Uterus (tissue), 4 donors: Measurements from ENCODE around the gene ATP11B. TPM values are rescaled to one million over a fixed set of nuclear protein-coding genes. Genes with fewer than 3 reads are reported as not detected.

Experiments used
- DNase-seq, 2 donors: peaks; one replicate each; pipeline ENCODE4 v3.0.0-alpha.2; 2019 to 2020
- H3K27ac ChIP-seq, 2 donors: fragments of 200-600 bp; sonication (generic); 1 replicate in 1 of 2; 2 replicates in 1 of 2; pipeline ENCODE4 v1.5.1; 2016 to 2018
- H3K27me3 ChIP-seq, 2 donors: fragments of 200-600 bp; sonication (generic); one replicate each; pipeline ENCODE4 v1.5.1; 2018 to 2019; ENCODE audit warnings: control low read depth in 1 of 2
- H3K36me3 ChIP-seq, 2 donors: fragments of 200-600 bp; sonication (generic); one replicate each; pipeline ENCODE4 v1.5.1; 2019; ENCODE audit warnings: control low read depth in 1 of 2
- H3K4me1 ChIP-seq, 2 donors: fragments of 200-600 bp; sonication (generic); one replicate each; pipeline ENCODE4 v1.5.1; 2018 to 2019; ENCODE audit warnings: control low read depth in 1 of 2
- H3K4me3 ChIP-seq, 2 donors: fragments of 200-600 bp; sonication (generic); 1 replicate in 1 of 2; 2 replicates in 1 of 2; pipeline ENCODE4 v1.5.1; 2018 to 2019; ENCODE audit warnings: mild to moderate bottlenecking in 1 of 2
- H3K9me3 ChIP-seq, 2 donors: fragments of 200-600 bp; sonication (generic); one replicate each; pipeline ENCODE4 v1.5.1; 2019; ENCODE audit warnings: control low read depth in 1 of 2
- POLR2A ChIP-seq, 2 donors: fragments of 450-650 bp; IDR thresholded peaks; one replicate each; pipeline ENCODE4 v1.6.1; 2016; ENCODE audit warnings: antibody characterized with exemption in 2 of 2, mild to moderate bottlenecking in 1 of 2, moderate library complexity in 1 of 2
- intact Hi-C: fragments of 100-400 bp; cut with DNase I; formaldehyde crosslinking; loops from one replicate; pipeline ENCODE4 v1.15.1; 2023; ENCODE audit warnings: low total_unique reads
- total RNA-seq, 4 donors: library from RNA; depleted of rRNA in 3 of 4; stranded (reverse); fragments of >200 nt in 3 of 4; gene quantifications; one replicate each; pipeline versions ENCODE4 v1.1.0 to v1.2.4, GENCODE V29; 2014 to 2023
- TF ChIP-seq, protein P1 (sequence below), 4 experiments: fragments of 200-600 bp in 2 of 4; fragments of 450-650 bp in 2 of 4; sonication (generic) in 2 of 4; IDR thresholded peaks; one replicate each; pipeline ENCODE4 v1.5.1; 2016 to 2019; ENCODE audit warnings: antibody characterized with exemption in 4 of 4, mild to moderate bottlenecking in 2 of 4, moderate library complexity in 1 of 4
- donor health status: DM: yes; HTN: yes; CAD: no.

Gene ATP11B
- total RNA-seq, 4 donors from 2014 or later: 53.5 to 136 (median 95.1) TPM

DNA sequence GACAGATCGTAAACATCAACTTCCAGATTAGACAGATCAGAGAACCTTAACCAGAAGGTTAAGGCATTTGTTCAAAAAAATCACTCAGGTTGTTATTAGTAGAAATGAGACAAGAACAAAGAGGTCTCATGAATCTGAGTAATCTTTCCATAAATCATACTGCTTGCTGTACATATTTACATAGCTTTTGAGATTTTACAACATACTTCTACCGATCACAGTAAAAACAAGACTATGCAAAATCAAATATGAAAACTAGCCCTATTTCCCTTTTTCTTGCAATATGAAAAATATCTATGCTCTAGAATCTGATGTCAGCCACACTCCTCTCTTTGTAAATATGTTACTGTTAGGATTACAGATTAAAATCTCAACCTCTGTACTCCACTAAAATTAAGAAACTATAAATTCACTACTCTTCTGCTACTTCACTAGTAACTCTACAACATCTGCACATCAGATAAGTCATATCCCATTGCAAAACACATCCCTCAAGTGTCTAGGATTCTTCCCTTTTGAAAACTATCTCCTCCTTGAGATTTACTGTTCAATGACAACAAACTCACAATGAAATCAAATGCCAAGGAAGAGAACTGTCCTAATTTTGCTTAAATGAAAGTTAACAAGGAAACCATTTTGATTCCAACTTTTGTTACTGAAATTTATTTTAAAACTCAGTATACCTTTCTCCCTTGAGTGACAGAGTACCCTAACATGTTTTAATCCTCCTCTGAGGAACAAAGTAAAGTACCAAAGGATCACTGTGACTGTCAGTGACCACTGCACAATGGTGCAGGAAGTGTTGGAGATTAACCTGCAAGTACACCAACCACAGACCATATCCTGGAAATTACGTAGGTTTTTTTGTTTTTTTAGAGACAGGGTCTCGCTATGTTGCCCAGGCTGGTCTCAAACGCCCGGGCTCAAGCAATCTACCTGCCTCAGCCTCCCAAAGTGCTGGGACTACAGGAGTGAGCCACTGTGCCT lies 174.2 kb downstream of the ATP11B start:
- Histone ChIP-seq H3K4me3 (no peak overlapping the region), H3K27me3 (no peaks in the 10 kb centered on the region), H3K9me3 (no peaks in the 10 kb centered on the region), H3K4me1 (no peaks in the 10 kb centered on the region), H3K27ac (no peak overlapping the region), H3K36me3 (no peaks in the 10 kb centered on the region)
- no peak for TF ChIP-seq POLR2A (IDR thresholded peaks at IDR 0.05)
- TF ChIP-seq, protein P1, sequence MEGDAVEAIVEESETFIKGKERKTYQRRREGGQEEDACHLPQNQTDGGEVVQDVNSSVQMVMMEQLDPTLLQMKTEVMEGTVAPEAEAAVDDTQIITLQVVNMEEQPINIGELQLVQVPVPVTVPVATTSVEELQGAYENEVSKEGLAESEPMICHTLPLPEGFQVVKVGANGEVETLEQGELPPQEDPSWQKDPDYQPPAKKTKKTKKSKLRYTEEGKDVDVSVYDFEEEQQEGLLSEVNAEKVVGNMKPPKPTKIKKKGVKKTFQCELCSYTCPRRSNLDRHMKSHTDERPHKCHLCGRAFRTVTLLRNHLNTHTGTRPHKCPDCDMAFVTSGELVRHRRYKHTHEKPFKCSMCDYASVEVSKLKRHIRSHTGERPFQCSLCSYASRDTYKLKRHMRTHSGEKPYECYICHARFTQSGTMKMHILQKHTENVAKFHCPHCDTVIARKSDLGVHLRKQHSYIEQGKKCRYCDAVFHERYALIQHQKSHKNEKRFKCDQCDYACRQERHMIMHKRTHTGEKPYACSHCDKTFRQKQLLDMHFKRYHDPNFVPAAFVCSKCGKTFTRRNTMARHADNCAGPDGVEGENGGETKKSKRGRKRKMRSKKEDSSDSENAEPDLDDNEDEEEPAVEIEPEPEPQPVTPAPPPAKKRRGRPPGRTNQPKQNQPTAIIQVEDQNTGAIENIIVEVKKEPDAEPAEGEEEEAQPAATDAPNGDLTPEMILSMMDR (IDR thresholded peaks at IDR 0.05): no peak
- intact Hi-C loops: no loop called here
- DNase-seq: no peak

DNA sequence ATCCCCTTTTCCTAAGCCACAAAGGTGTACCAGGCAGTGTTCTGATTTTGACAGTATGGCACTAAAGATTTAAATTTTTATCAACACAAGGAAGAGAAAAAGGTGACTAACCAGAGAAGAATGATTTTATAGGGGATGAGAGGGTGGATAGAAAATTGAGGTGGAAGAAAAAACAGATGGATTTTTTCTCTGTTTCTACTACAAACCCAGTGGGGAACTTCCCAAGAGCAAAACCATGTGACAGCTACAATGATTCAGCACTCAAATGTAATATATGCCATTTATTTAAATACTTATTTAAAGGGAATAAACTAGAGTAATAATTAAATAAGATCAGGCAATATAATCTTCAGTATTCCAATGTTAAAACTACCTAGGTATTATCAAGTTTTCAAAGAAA lies 176.0 kb downstream of the ATP11B start:
- Histone ChIP-seq H3K27ac (no peak overlapping the region), H3K9me3 (no peaks in the 10 kb centered on the region), H3K4me1 (no peaks in the 10 kb centered on the region), H3K4me3 (no peak overlapping the region), H3K27me3 (no peaks in the 10 kb centered on the region), H3K36me3 (no peaks in the 10 kb centered on the region)
- intact Hi-C loops: no loop called here
- DNase-seq: no peak
- TF ChIP-seq, protein P1 (IDR thresholded peaks at IDR 0.05): no peak
- TF ChIP-seq POLR2A (IDR thresholded peaks at IDR 0.05): no peak

DNA sequence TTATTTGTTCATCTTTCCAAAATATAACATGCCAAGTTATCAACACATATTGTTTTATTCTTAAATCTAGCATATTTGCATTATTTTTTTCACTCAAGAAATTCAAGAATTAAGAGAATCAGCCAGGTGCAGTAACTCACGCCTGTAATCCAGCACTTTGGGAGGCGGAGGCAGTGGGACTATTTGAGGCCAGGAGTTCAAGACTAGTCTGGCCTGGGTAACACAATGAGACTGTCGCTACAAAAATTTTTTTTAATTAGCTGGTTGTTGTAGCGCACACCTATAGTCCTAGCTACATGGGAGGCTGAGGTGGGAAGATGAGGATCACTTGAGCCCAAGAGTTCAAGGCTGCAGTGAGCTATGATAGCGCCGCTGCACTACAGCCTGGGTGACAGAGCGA lies 176.5 kb downstream of the ATP11B start:
- Histone ChIP-seq H3K36me3 (no peaks in the 10 kb centered on the region), H3K27ac (no peak overlapping the region), H3K4me1 (no peaks in the 10 kb centered on the region), H3K4me3 (no peak overlapping the region), H3K9me3 (no peaks in the 10 kb centered on the region), H3K27me3 (no peaks in the 10 kb centered on the region)
- no peak for TF ChIP-seq POLR2A (IDR thresholded peaks at IDR 0.05)
- TF ChIP-seq, protein P1 (IDR thresholded peaks at IDR 0.05): no peak
- no peak for DNase-seq
- intact Hi-C loops: no loop called here

DNA sequence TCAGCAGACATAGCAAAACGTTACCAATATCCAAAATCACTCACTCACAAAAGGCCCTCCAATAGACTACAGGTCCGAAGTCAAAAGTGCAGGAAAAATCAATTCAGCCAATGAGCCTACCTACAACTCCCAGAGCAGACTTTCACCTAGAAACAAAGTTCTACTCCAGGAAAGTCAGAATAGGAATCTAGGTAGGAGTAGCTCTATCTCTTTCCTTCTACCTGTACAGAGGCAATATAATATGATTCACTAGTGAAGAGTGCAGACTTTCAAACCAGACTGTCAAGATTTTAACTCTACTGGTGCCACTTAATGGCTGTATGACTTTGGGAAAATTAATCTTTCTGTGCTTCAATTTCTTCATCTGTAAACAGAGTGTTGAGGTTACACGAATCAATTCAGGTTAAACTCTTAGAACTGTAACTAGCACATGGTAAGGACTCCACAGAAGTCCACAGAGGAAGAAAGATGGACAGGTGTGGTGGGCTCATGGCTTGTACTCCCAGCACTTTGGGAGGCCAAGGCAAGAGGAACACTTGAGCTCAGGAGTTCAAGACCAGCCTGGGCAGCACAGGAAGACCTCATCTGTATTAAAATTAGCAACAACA lies 177.6 kb downstream of the ATP11B start:
- DNase-seq: no peak
- Histone ChIP-seq H3K27me3 (no peaks in the 10 kb centered on the region), H3K27ac (no peak overlapping the region), H3K4me3 (no peak overlapping the region), H3K36me3 (no peaks in the 10 kb centered on the region), H3K9me3 (no peaks in the 10 kb centered on the region), H3K4me1 (no peaks in the 10 kb centered on the region)
- no peak for TF ChIP-seq POLR2A (IDR thresholded peaks at IDR 0.05)
- TF ChIP-seq, protein P1 (IDR thresholded peaks at IDR 0.05): no peak
- intact Hi-C loops: no loop called here

Other genes starting within 250 kb of the ATP11B start
- 10 to 100 TPM; 13.1 to 70.4 (median 33.3) TPM for gene DCUN1D1, start 187.0 kb downstream of the ATP11B start, total RNA-seq